Breast epithelium (tissue), 4 donors: Measurements from ENCODE around the gene HEATR1. TPM values are rescaled to one million over a fixed set of nuclear protein-coding genes. Genes with fewer than 3 reads are reported as not detected.

ENCODE experiments used
- DNase-seq, 2 donors: peaks; one replicate each; pipeline ENCODE4 v3.0.0-alpha.2; 2019; ENCODE audit warnings: low spot score in 2 of 2
- H3K27ac ChIP-seq, 2 donors: fragments of 200-600 bp; sonication (generic) in 1 of 2; one replicate each; pipeline ENCODE4 v1.5.1; 2016 to 2019; ENCODE audit warnings: mild to moderate bottlenecking in 1 of 2
- H3K27me3 ChIP-seq, 2 donors: fragments of 200-600 bp; sonication (generic) in 1 of 2; one replicate each; pipeline versions ENCODE4 v1.5.1 to v1.6.0; 2017 to 2019; ENCODE audit warnings: control low read depth in 1 of 2, mild to moderate bottlenecking in 1 of 2
- H3K36me3 ChIP-seq: fragments of 200-600 bp; one replicate; pipeline ENCODE4 v1.5.1; 2019
- H3K4me1 ChIP-seq, 2 donors: fragments of 200-600 bp; sonication (generic); one replicate each; pipeline ENCODE4 v1.5.1; 2016 to 2019; ENCODE audit warnings: control low read depth in 1 of 2
- H3K4me3 ChIP-seq, 3 donors: fragments of 200-600 bp; sonication (generic); 1 replicate in 2 of 3; 2 replicates in 1 of 3; pipeline ENCODE4 v1.5.1; 2016 to 2019; ENCODE audit warnings: mild to moderate bottlenecking in 3 of 3, moderate library complexity in 2 of 3
- H3K9me3 ChIP-seq, 2 donors: fragments of 200-600 bp; sonication (generic) in 1 of 2; one replicate each; pipeline ENCODE4 v1.5.1; 2016 to 2019; ENCODE audit warnings: control low read depth in 1 of 2
- CTCF ChIP-seq, 3 donors: fragments of 450-650 bp; IDR thresholded peaks; one replicate each; pipeline ENCODE4 v1.5.1; 2016 to 2017; ENCODE audit warnings: antibody characterized with exemption in 3 of 3, mild to moderate bottlenecking in 3 of 3, moderate library complexity in 3 of 3
- POLR2A ChIP-seq: fragments of 450-650 bp; IDR thresholded peaks from one replicate; pipeline ENCODE4 v1.6.1; 2016; ENCODE audit warnings: antibody characterized with exemption, mild to moderate bottlenecking, moderate library complexity
- POLR2AphosphoS5 ChIP-seq, 3 donors: sonication (generic); formaldehyde crosslinking; IDR thresholded peaks; one replicate each; pipeline ENCODE4 v1.6.1; 2017; ENCODE audit warnings: antibody characterized with exemption in 3 of 3
- intact Hi-C: fragments of 100-400 bp; cut with DNase I; formaldehyde crosslinking; loops from one replicate; pipeline ENCODE4 v1.15.1; 2023; ENCODE audit warnings: low total_unique reads
- total RNA-seq, 3 donors: library from RNA; depleted of rRNA; stranded (reverse); fragments of >200 nt; gene quantifications; one replicate each; pipeline ENCODE4 v1.1.0, GENCODE V29; 2016

HEATR1 gene
- total RNA-seq, 3 donors from 2014 or later = 23.7 to 32.3 (median 30.5) TPM

GRCh38 chr1:236530286-236530685 is 74.0 kb downstream of the HEATR1 start:
- Histone ChIP-seq H3K4me1 (no peaks in the 10 kb centered on the region), H3K36me3 (no peaks in the 10 kb centered on the region), H3K27me3 (no peaks in the 10 kb centered on the region), H3K4me3 (no peak overlapping the region), H3K27ac (no peak overlapping the region), H3K9me3 (no peaks in the 10 kb centered on the region)
- TF ChIP-seq CTCF (IDR thresholded peaks at IDR 0.05) (no peak), POLR2A (no peak), POLR2AphosphoS5 (IDR thresholded peaks at IDR 0.05) (no peak)
- DNase-seq = no peak
- intact Hi-C loops = no loop called here

GRCh38 chr1:236526079-236526478 is 78.2 kb downstream of the HEATR1 start:
- no peak for DNase-seq
- no peaks in the 10 kb centered on the region for H3K27me3 ChIP-seq
- TF ChIP-seq CTCF (IDR thresholded peaks at IDR 0.05) (no peak), POLR2AphosphoS5 (IDR thresholded peaks at IDR 0.05) (no peak), POLR2A (no peak)
- intact Hi-C loops = no loop called here
- no peak overlapping the region for H3K27ac ChIP-seq
- no peaks in the 10 kb centered on the region for H3K4me1 ChIP-seq
- no peaks in the 10 kb centered on the region for H3K9me3 ChIP-seq
- H3K4me3 ChIP-seq = no peak overlapping the region
- no peaks in the 10 kb centered on the region for H3K36me3 ChIP-seq

GRCh38 chr1:236524895-236525184 is 79.5 kb downstream of the HEATR1 start:
- Histone ChIP-seq H3K36me3 (no peaks in the 10 kb centered on the region), H3K4me3 (peak overlapping the region; percentile 90 to 95 (median 94)), H3K27ac (peak overlapping the region; percentile 89 to 97), H3K27me3 (no peaks in the 10 kb centered on the region), H3K9me3 (no peaks in the 10 kb centered on the region), H3K4me1 (no peaks in the 10 kb centered on the region)
- intact Hi-C loops = no loop called here
- no peak for DNase-seq
- TF ChIP-seq POLR2A (no peak), CTCF (IDR thresholded peaks at IDR 0.05) (no peak), POLR2AphosphoS5 (IDR thresholded peaks at IDR 0.05) (no peak)

- Histone ChIP-seq H3K27me3 (no peaks in the 10 kb centered on the region), H3K9me3 (no peaks in the 10 kb centered on the region), H3K27ac (peak overlapping the region; percentile 89 to 97), H3K4me3 (peak overlapping the region; percentile 90 to 95 (median 94)), H3K4me1 (no peaks in the 10 kb centered on the region), H3K36me3 (no peaks in the 10 kb centered on the region)
- intact Hi-C loops = no loop called here
- peak in 1 of 2 donors; percentile 26 for DNase-seq
- TF ChIP-seq CTCF (IDR thresholded peaks at IDR 0.05) (no peak), POLR2A (no peak), POLR2AphosphoS5 (IDR thresholded peaks at IDR 0.05) (peak in 2 of 3 donors; percentile 32 to 35)
Measured at GRCh38 chr1:236524142-236524894, 80.0 kb downstream of the HEATR1 start.

GRCh38 chr1:236523704-236524141 is 80.6 kb downstream of the HEATR1 start, which contains the start of gene LGALS8:
TSS of gene LGALS8 (plus strand) at chr1:236523982. CDS start at chr1:236526071, 2,089 bp downstream.
- DNase-seq = peak; percentile 80 to 84
- intact Hi-C loops = no loop called here
- Histone ChIP-seq H3K36me3 (no peaks in the 10 kb centered on the region), H3K27ac (peak within 1 kb of the TSS; percentile 89 to 97), H3K4me3 (peak within 1 kb of the TSS; percentile 90 to 95 (median 94)), H3K27me3 (no peaks in the 10 kb centered on the region), H3K9me3 (no peaks in the 10 kb centered on the region), H3K4me1 (no peaks in the 10 kb centered on the region)
- TF ChIP-seq CTCF (IDR thresholded peaks at IDR 0.05) (no peak), POLR2AphosphoS5 (IDR thresholded peaks at IDR 0.05) (peak; percentile 67 to 76 (median 67)), POLR2A (no peak)
